ENCODE results near the gene PHACTR1. TPM values are rescaled to one million over a fixed set of nuclear protein-coding genes. Genes with fewer than 3 reads are reported as not detected.

Gene PHACTR1
- total and polyA plus RNA-seq, 7 donors, result 0.04 to 3.0 (median 0.85) TPM

DNA sequence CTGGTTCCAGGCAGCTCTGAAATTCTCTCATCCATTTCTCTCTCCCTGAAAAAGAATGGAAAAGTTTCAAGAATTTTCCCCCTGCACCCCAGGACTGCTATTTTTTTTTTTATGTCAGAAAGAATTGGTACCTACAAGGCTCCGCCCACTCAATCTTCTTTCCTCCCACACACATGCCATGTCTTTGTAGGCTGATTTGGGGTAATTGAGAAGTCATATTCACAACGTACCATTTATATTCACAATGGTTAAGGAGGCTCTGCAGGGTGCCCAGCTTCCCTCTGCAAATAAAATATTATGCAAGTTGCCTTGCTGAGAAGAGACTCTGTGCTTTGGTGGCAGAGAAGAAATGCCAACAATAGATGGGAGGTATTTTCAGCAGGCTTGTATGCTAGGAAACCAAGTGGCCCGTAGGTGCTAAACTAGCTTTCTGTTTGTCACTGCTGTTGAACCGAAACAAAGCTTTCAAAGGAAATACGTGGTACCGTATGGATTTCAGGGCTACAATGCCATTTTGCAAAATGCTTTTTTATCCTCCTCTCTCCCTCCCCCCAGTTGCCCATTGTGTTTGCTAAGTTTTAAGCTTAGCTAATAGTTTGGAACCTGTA is 150.0 kb downstream of the PHACTR1 start:
- no peak for ATAC-seq
- DNase-seq, result no peak
- intact Hi-C loops (cut with DNase I), result no loop called here

DNA sequence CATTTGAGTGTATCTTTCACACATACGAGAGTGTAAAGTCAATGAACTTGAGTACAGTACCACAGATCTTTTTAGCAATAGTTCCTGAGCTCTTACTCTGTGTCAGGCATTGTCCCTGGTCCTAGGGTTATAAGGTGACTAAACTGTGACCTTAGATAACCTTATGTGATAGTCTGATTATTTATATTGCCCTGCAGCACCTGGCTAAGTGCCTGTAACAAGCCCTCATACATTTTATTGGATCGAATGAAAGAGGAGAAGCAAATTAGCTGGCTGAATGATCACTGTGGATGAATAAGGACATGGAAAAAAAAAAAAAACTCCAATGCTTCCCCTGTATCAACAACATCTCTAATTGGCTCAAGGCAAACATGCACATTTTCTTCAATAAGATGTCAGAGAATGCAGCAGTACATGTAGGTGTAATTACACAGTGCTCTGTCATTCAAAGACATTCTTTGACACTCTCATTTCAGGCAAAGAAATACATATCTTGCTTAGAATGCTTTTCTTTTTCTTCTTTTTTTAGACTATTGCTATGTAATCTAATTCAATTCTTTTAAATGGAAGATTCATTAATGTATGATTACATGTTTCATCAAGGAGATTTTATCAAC is 153.4 kb downstream of the PHACTR1 start:
- intact Hi-C loops (cut with DNase I), result no loop called here
- ATAC-seq, result no peak
- WGBS, 3 donors, result 55 to 69% (median 62%) methylated on average over 2 of the region's 2 CpGs

More for the DNA sequence above, 150.0 kb downstream of the PHACTR1 start:
- no peaks in the 10 kb centered on the region for H3K9me3 ChIP-seq
- H3K36me3 ChIP-seq (ENCODE audit: insufficient read depth in 1 of 2, low read depth in 1 of 2), result no peaks in the 10 kb centered on the region
- no peak overlapping the region for H3K27ac ChIP-seq
- TF ChIP-seq, protein P1, sequence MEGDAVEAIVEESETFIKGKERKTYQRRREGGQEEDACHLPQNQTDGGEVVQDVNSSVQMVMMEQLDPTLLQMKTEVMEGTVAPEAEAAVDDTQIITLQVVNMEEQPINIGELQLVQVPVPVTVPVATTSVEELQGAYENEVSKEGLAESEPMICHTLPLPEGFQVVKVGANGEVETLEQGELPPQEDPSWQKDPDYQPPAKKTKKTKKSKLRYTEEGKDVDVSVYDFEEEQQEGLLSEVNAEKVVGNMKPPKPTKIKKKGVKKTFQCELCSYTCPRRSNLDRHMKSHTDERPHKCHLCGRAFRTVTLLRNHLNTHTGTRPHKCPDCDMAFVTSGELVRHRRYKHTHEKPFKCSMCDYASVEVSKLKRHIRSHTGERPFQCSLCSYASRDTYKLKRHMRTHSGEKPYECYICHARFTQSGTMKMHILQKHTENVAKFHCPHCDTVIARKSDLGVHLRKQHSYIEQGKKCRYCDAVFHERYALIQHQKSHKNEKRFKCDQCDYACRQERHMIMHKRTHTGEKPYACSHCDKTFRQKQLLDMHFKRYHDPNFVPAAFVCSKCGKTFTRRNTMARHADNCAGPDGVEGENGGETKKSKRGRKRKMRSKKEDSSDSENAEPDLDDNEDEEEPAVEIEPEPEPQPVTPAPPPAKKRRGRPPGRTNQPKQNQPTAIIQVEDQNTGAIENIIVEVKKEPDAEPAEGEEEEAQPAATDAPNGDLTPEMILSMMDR (IDR thresholded peaks at IDR 0.05), result no peak
- no peak overlapping the region for H3K4me3 ChIP-seq
- no peaks in the 10 kb centered on the region for H3K4me1 ChIP-seq
- WGBS, 3 donors, result 57 to 62% (median 57%) methylated on average over 6 of the region's 6 CpGs
- H3K27me3 ChIP-seq (ENCODE audit: insufficient read depth in 3 of 3, low read length in 2 of 3), result peaks cover 0 to 14% (median 0%) of the 10 kb centered on the region in 3 donors

DNA sequence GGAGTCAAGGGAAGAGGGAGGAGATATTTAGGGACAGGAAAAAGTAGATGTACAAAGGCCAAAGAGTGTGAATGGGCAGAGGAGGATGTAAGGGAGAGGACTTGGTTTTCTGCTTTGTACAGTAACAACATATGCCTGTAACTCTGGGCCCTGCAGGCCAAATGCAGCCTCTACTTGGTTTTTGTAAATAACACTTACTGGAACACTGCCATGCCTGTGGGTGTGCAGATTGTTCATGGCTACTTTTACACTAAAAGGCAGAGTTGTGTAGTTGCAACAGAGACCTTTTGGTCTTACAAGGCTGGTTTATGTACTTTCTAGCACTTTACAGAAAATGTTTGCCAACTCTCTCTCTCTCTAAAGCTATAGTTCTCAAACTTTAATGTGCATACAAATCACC is 157.1 kb downstream of the PHACTR1 start:
- Histone ChIP-seq H3K27ac (no peak overlapping the region), H3K4me1 (no peaks in the 10 kb centered on the region), H3K36me3 (ENCODE audit: insufficient read depth in 1 of 2, low read depth in 1 of 2) (no peaks in the 10 kb centered on the region), H3K27me3 (ENCODE audit: insufficient read depth in 3 of 3, low read length in 2 of 3) (peaks cover 0 to 14% (median 0%) of the 10 kb centered on the region in 3 donors), H3K4me3 (no peak overlapping the region), H3K9me3 (no peaks in the 10 kb centered on the region)
- intact Hi-C loops (cut with DNase I), result no loop called here
- no peak for DNase-seq
- no peak for ATAC-seq
- TF ChIP-seq, protein P1 (IDR thresholded peaks at IDR 0.05), result no peak

More for the DNA sequence above, 153.4 kb downstream of the PHACTR1 start:
- H3K4me3 ChIP-seq, result no peak overlapping the region
- H3K36me3 ChIP-seq (ENCODE audit: insufficient read depth in 1 of 2, low read depth in 1 of 2), result no peaks in the 10 kb centered on the region
- no peak for DNase-seq
- peaks cover 0 to 14% (median 0%) of the 10 kb centered on the region in 3 donors for H3K27me3 ChIP-seq (ENCODE audit: insufficient read depth in 3 of 3, low read length in 2 of 3)
- H3K9me3 ChIP-seq, result no peaks in the 10 kb centered on the region
- TF ChIP-seq, protein P1 (IDR thresholded peaks at IDR 0.05), result no peak
- no peak overlapping the region for H3K27ac ChIP-seq
- no peaks in the 10 kb centered on the region for H3K4me1 ChIP-seq

DNA sequence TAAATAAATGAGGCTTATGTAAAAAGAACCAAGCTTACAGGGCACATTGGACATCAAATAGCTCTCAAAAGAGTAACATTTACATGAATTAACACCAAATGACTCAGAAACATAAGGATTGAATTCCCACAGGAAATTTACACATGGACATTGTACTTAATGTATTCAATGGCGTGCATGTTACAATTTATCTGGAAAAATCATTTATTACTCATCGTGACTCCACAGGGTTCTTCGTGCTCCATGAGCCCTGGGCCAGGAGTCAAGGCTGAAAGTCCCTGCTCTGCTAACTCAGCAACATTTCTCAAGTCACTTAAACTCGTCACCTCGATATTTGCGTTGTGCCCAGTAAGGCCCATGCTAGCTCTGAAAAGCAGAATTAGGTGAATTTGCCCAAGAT is 158.5 kb downstream of the PHACTR1 start:
- Histone ChIP-seq H3K27me3 (ENCODE audit: insufficient read depth in 3 of 3, low read length in 2 of 3) (peaks cover 0 to 5% (median 0%) of the 10 kb centered on the region in 3 donors), H3K4me1 (no peaks in the 10 kb centered on the region), H3K27ac (no peak overlapping the region), H3K36me3 (ENCODE audit: insufficient read depth in 1 of 2, low read depth in 1 of 2) (no peaks in the 10 kb centered on the region), H3K9me3 (no peaks in the 10 kb centered on the region), H3K4me3 (no peak overlapping the region)
- ATAC-seq (no peak), DNase-seq (no peak)
- TF ChIP-seq, protein P1 (IDR thresholded peaks at IDR 0.05), result no peak
- intact Hi-C loops (cut with DNase I), result no loop called here
- 63 to 74% (median 68%) methylated on average over 6 of the region's 6 CpGs for WGBS, 3 donors
